ENCODE measurements around the gene C17orf75. TPM values are rescaled to one million over a fixed set of nuclear protein-coding genes. Genes with fewer than 3 reads are reported as not detected.

The C17orf75 gene
- total RNA-seq, 2 experiments from 2014 or later = 66.1 to 70.9 TPM

- ChIA-PET POLR2A (interaction anchor here (0.6 to 2.1 kb wide), 5 partner anchors 9 to 437 kb away, joined by 3 to 7 read pairs (median 5); no protein-coding TSS in a partner anchor), CTCF (ENCODE audit: unreplicated experiment) (interaction anchor here (0.6 kb wide), 2 partner anchors 13 to 493 kb away, joined by 3 read pairs; no protein-coding TSS in a partner anchor)
- H3K9me3 ChIP-seq (ENCODE audit: low read length) = no peaks in the 10 kb centered on the region
- H3K4me3 ChIP-seq (ENCODE audit: low read depth, low read length, poor library complexity, severe bottlenecking) = peak overlapping the region; percentile 98
- BruUV-seq (replicated peaks) = no TSS peak
- H4K20me1 ChIP-seq (ENCODE audit: insufficient read depth, low read length) = peaks cover 40% of the 10 kb centered on the region
- TF ChIP-seq EZH2phosphoT487 (IDR thresholded peaks at IDR 0.05; ENCODE audit: borderline replicate concordance, low read depth, low read length) = no peak
- TF ChIP-seq CTCF (conservative IDR thresholded peaks at IDR 0.05; ENCODE audit: low read length) = no peak
- peak; percentile 72 for DNase-seq (ENCODE audit: low spot score)
- peaks cover 55% of the 10 kb centered on the region for H3K36me3 ChIP-seq (ENCODE audit: insufficient read depth, low read length)
- peaks cover 47% of the 10 kb centered on the region for H3K4me1 ChIP-seq (ENCODE audit: insufficient read depth, low read length, poor library complexity, severe bottlenecking)
- peak overlapping the region; percentile 89 for H3K4me2 ChIP-seq (ENCODE audit: low read length)
- peaks cover 68% of the 10 kb centered on the region for H3K79me2 ChIP-seq (ENCODE audit: insufficient read depth, low read depth, low read length)
- intact Hi-C loops (cut with micrococcal nuclease; ENCODE audit: unreplicated experiment) = loop anchor here (1.0 to 2.0 kb wide), 2 partner anchors 93 to 342 kb away; partner anchors contain the start of gene PSMD11
- H2AFZ ChIP-seq (ENCODE audit: low read length) = peak overlapping the region; percentile 63; the same call in 1 of the 2 replicates
- H3K9me2 ChIP-seq (ENCODE audit: insufficient read depth, low read length) = no peaks in the 10 kb centered on the region
- H3K27ac ChIP-seq (ENCODE audit: low read depth, low read length, poor library complexity, severe bottlenecking) = peak overlapping the region; percentile 87
These were observed 8.9 kb upstream of the C17orf75 start for GRCh38 chr17:32350666-32351418.

- H3K4me2 ChIP-seq (ENCODE audit: low read length) = peak within 1 kb of the TSS; percentile 89
- no peak for TF ChIP-seq EZH2phosphoT487 (IDR thresholded peaks at IDR 0.05; ENCODE audit: borderline replicate concordance, low read depth, low read length)
- TF ChIP-seq CTCF (conservative IDR thresholded peaks at IDR 0.05; ENCODE audit: low read length) = no peak
- H3K36me3 ChIP-seq (ENCODE audit: insufficient read depth, low read length) = peaks cover 47% of the 10 kb centered on the region
- peaks cover 39% of the 10 kb centered on the region for H3K4me1 ChIP-seq (ENCODE audit: insufficient read depth, low read length, poor library complexity, severe bottlenecking)
- H4K20me1 ChIP-seq (ENCODE audit: insufficient read depth, low read length) = peaks cover 32% of the 10 kb centered on the region
- no peaks in the 10 kb centered on the region for H3K9me2 ChIP-seq (ENCODE audit: insufficient read depth, low read length)
- TSS peak; percentile 92 for BruUV-seq (replicated peaks)
- peak within 1 kb of the TSS; percentile 63; the same call in 1 of the 2 replicates for H2AFZ ChIP-seq (ENCODE audit: low read length)
- peak within 1 kb of the TSS; percentile 87 for H3K27ac ChIP-seq (ENCODE audit: low read depth, low read length, poor library complexity, severe bottlenecking)
- ChIA-PET CTCF (ENCODE audit: unreplicated experiment) (interaction anchor here (0.6 kb wide), 1 partner anchor 14 kb away, joined by 3 read pairs; no protein-coding TSS in a partner anchor), POLR2A (interaction anchor here (0.7 to 2.1 kb wide), 2 partner anchors 10 to 104 kb away, joined by 3 to 7 read pairs; no protein-coding TSS in a partner anchor)
- no peaks in the 10 kb centered on the region for H3K9me3 ChIP-seq (ENCODE audit: low read length)
- intact Hi-C loops (cut with micrococcal nuclease; ENCODE audit: unreplicated experiment) = loop anchor here (1.0 to 2.0 kb wide), 2 partner anchors 94 to 341 kb away; partner anchors contain the start of gene PSMD11
- peak; percentile 98 for DNase-seq (ENCODE audit: low spot score)
- H3K4me3 ChIP-seq (ENCODE audit: low read depth, low read length, poor library complexity, severe bottlenecking) = peak within 1 kb of the TSS; percentile 98
- peaks cover 60% of the 10 kb centered on the region for H3K79me2 ChIP-seq (ENCODE audit: insufficient read depth, low read depth, low read length)
These were observed 8.1 kb upstream of the C17orf75 start, which contains the start of gene ZNF207 for GRCh38 chr17:32349854-32350665. ZNF207 (plus strand) TSS chr17:32350157; CDS start chr17:32350286, 129 bp downstream.
